ENCODE measurements around the gene UGT3A2. TPM values are rescaled to one million over a fixed set of nuclear protein-coding genes. Genes with fewer than 3 reads are reported as not detected.

The UGT3A2 gene
- total and polyA plus RNA-seq, 2 donors (not counting 1 experiment from before 2014, with no cell fraction given): not detected

DNA sequence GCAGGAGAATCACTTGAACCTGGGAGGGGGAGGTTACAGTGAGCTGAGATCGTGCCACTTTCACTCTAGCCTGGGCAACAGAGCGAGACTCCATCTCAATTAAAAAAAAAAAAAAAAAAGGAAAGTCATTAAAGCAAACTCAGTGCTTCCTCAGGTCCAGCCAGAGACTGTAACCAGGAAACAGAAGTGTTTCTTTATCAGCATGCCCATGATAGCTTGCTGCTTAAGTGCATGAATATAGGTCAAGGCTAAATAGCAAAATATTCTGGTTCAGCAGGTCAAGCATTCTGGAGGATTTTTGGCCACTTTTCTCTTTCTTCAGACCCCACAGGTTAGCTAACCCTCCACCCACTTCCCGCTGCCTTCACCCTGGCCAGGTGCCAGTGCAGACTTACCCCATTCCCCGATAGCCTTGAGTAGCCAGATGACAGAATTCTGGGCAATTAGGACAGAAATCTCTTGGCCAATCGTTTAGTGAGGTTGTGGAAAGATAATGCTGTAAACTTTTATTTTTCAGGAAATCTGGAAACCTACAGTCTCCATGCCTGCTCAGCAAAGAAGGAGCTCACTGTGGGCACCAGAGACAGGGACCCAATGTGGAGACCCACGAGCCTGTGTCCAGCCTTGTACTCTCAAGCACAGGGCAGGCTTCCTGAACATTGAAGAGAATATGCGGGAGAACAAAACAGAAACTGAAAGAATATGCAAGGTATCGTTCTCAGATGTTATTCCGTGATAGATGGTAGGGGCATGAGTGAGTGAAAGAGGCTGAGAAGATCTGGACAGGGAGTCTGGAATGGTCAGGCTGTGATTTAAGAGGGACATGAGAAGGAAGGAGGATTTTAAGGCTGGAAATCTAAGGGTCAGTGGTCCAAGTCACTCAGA lies 4.2 kb upstream of the UGT3A2 start:
- Histone ChIP-seq H2AFZ (ENCODE audit: insufficient read depth, low read depth, low read length, poor library complexity, severe bottlenecking) (peak overlapping the region; percentile 87), H4K20me1 (ENCODE audit: control insufficient read depth, insufficient read depth, low read length, poor library complexity, severe bottlenecking) (no peaks in the 10 kb centered on the region), H3K27ac (ENCODE audit: low read length in 2 of 2) (peak overlapping the region in 1 of 2 donors; percentile 44), H3K4me3 (ENCODE audit: control extremely low read depth in 1 of 5, extremely low read depth in 1 of 5, insufficient read depth in 1 of 5, low read depth in 2 of 5, low read length in 4 of 5) (peak overlapping the region in 3 of 5 experiments; percentile 38 to 50 (median 41)), H3K4me2 (replicated peaks; ENCODE audit: low read depth, low read length, poor library complexity, severe bottlenecking) (peak overlapping the region; percentile 69), H3K79me2 (ENCODE audit: control insufficient read depth, insufficient read depth, low read length) (no peaks in the 10 kb centered on the region), H3K9me3 (ENCODE audit: control extremely low read depth in 1 of 3, control insufficient read depth in 2 of 3, insufficient read depth in 1 of 3, low read length in 2 of 3) (no peaks in the 10 kb centered on the region), H3K9ac (ENCODE audit: low read length) (peak overlapping the region; percentile 56), H3K36me3 (replicated peaks in 1 of 2; ENCODE audit: control extremely low read depth in 1 of 2, control insufficient read depth in 1 of 2, extremely low read depth in 1 of 2, insufficient read depth in 2 of 2, low read length in 1 of 2) (no peaks in the 10 kb centered on the region), H3K4me1 (ENCODE audit: control insufficient read depth in 2 of 2, insufficient read depth in 2 of 2, low read length in 2 of 2) (peaks cover 11 to 12% of the 10 kb centered on the region in 2 donors), H3K27me3 (replicated peaks in 1 of 4; ENCODE audit: control extremely low read depth in 1 of 4, control insufficient read depth in 3 of 4, insufficient read depth in 4 of 4, low read length in 3 of 4) (peaks cover 0 to 7% (median 0%) of the 10 kb centered on the region in 4 experiments)
- TF ChIP-seq CTCF (IDR thresholded peaks at IDR 0.05) (no peak), EZH2 (IDR thresholded peaks at IDR 0.05; ENCODE audit: borderline replicate concordance, insufficient read depth, low read depth, low read length, poor library complexity, severe bottlenecking) (no peak)
- peak; percentile 14 for DNase-seq
- ChIA-PET CTCF (interaction anchor here (2.9 kb wide), 1 partner anchor 8 kb away, joined by 15 read pairs; no protein-coding TSS in a partner anchor), POLR2A (no interaction called here)
- 28% methylated on average over 7 of the region's 9 CpGs for WGBS (ENCODE audit: insufficient coverage)
- Mint-ChIP-seq H3K27ac (no peak overlapping the region), H3K27me3 (peaks cover 14% of the 10 kb centered on the region), H3K9me3 (ENCODE audit: insufficient read depth) (no peaks in the 10 kb centered on the region), H3K4me3 (peak overlapping the region; percentile 1), H3K4me1 (peaks cover 4% of the 10 kb centered on the region)
- intact Hi-C loops (cut with micrococcal nuclease): no loop called here
- ATAC-seq (ENCODE audit: low read depth): no peak

- ChIA-PET POLR2A (no interaction called here), CTCF (interaction anchor here (2.9 kb wide), 1 partner anchor 10 kb away, joined by 15 read pairs; no protein-coding TSS in a partner anchor)
- peaks cover 0 to 7% (median 0%) of the 10 kb centered on the region in 4 experiments for H3K27me3 ChIP-seq (replicated peaks in 1 of 4; ENCODE audit: control extremely low read depth in 1 of 4, control insufficient read depth in 3 of 4, insufficient read depth in 4 of 4, low read length in 3 of 4)
- peaks cover 11 to 12% of the 10 kb centered on the region in 2 donors for H3K4me1 ChIP-seq (ENCODE audit: control insufficient read depth in 2 of 2, insufficient read depth in 2 of 2, low read length in 2 of 2)
- no peaks in the 10 kb centered on the region for H3K36me3 ChIP-seq (replicated peaks in 1 of 2; ENCODE audit: control extremely low read depth in 1 of 2, control insufficient read depth in 1 of 2, extremely low read depth in 1 of 2, insufficient read depth in 2 of 2, low read length in 1 of 2)
- H3K4me3 ChIP-seq (ENCODE audit: control extremely low read depth in 1 of 5, extremely low read depth in 1 of 5, insufficient read depth in 1 of 5, low read depth in 2 of 5, low read length in 4 of 5): no peak overlapping the region
- no peaks in the 10 kb centered on the region for H3K9me3 ChIP-seq (ENCODE audit: control extremely low read depth in 1 of 3, control insufficient read depth in 2 of 3, insufficient read depth in 1 of 3, low read length in 2 of 3)
- H2AFZ ChIP-seq (ENCODE audit: insufficient read depth, low read depth, low read length, poor library complexity, severe bottlenecking): no peak overlapping the region
- no peak overlapping the region for H3K27ac ChIP-seq (ENCODE audit: low read length in 2 of 2)
- TF ChIP-seq CTCF (IDR thresholded peaks at IDR 0.05) (no peak), EZH2 (IDR thresholded peaks at IDR 0.05; ENCODE audit: borderline replicate concordance, insufficient read depth, low read depth, low read length, poor library complexity, severe bottlenecking) (no peak)
- no peaks in the 10 kb centered on the region for H3K79me2 ChIP-seq (ENCODE audit: control insufficient read depth, insufficient read depth, low read length)
- no peaks in the 10 kb centered on the region for H4K20me1 ChIP-seq (ENCODE audit: control insufficient read depth, insufficient read depth, low read length, poor library complexity, severe bottlenecking)
- Mint-ChIP-seq H3K9me3 (ENCODE audit: insufficient read depth) (no peaks in the 10 kb centered on the region), H3K4me1 (peaks cover 4% of the 10 kb centered on the region), H3K27ac (no peak overlapping the region), H3K27me3 (peaks cover 24% of the 10 kb centered on the region), H3K4me3 (no peak overlapping the region)
- ATAC-seq (ENCODE audit: low read depth) (no peak), DNase-seq (no peak)
- 94% methylated on average over 3 of the region's 5 CpGs for WGBS (ENCODE audit: insufficient coverage)
- intact Hi-C loops (cut with micrococcal nuclease): no loop called here
- no peak overlapping the region for H3K4me2 ChIP-seq (replicated peaks; ENCODE audit: low read depth, low read length, poor library complexity, severe bottlenecking)
- no peak overlapping the region for H3K9ac ChIP-seq (ENCODE audit: low read length)
Observed at GRCh38 chr5:36068751-36069281, 2.1 kb upstream of the UGT3A2 start.

Data from B cell (primary cell).